Measurements from ENCODE around the gene MDN1.
"Not testable (repeated sequence)": the region's sequence is repeated elsewhere in the genome, so short reads cannot be mapped to it uniquely, and the experiment has no call there.

The MDN1 gene

DNA sequence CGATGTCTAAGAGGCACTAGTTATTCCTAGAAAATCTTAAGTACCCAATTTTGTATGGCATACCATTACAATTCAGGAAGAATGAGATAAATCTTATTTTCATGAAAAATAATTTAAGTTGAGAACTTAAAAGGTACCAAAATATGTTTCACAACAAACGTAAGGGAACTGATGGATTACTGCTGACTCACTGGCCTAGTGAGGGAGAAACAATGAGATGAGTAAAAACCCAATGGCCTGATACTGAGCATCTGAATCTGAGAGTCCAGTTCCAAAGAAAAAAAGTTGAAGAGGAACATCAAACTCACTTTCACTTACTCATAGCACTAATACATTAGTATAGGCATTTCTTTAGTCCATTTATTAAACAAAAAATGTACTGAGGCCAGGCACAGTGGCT, 56.0 kb downstream of the MDN1 start:
- DNase-seq (ENCODE audit: low read depth in 2 of 2): no peak

DNA sequence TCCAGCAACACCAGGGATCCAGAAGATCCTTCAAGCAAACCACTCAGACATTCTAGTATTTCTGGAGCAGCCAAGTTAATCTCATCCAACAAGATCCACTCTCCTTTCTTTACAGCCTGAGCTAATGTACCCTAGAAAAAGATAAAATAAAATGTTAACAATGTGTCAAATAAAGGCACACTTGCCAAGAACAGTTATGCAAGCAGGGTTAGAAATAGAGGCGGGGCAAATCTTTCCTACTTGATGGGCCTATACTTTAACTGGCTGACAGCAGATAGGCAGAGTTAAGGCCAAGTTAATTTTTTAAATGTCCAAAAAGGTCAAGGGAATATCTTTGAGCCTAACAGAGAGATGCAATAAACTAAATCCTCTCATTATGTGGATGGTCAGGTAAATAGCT, 60.8 kb downstream of the MDN1 start:
- DNase-seq (ENCODE audit: low read depth in 2 of 2): no peak

DNA sequence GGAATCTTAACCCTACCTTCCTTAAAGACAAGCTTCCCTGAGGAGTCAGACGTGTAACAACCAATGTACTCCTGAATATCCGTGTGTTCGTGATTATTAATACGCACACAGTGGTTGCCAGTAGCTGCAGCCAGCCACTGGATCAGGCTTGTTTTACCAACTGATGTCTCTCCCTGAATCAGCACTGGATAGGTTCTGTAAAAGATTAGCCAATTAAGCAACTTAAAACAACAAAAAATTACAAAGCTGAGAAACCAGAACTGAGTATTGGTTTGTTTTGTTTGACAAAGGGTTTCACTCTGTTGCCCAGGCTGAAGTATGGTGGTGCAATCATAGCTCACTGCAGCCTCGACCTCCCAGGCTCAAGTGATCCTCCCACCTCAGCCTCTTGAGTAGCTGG, 69.3 kb downstream of the MDN1 start:
- DNase-seq (ENCODE audit: low read depth in 2 of 2): no peak

DNA sequence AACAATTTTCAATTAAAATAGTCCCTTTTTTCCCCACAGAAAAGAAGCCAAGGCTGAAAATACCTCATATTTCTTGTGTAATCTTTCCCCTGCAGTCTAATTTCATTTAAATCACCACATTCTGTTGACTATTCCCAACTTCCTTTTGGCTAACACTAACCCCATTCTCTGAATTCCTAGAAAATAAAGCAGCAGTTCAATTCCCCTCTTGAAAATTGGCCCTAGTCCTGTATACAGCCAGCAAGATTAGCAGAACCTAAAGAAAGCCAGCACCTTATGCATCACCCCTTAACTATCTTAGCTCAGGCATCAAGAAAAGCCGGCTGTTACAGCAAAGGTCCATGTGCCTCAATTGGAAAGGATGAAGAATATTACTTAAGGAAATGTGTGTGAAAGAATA, 69.7 kb downstream of the MDN1 start:
- no peak for DNase-seq (ENCODE audit: low read depth in 2 of 2)

DNA sequence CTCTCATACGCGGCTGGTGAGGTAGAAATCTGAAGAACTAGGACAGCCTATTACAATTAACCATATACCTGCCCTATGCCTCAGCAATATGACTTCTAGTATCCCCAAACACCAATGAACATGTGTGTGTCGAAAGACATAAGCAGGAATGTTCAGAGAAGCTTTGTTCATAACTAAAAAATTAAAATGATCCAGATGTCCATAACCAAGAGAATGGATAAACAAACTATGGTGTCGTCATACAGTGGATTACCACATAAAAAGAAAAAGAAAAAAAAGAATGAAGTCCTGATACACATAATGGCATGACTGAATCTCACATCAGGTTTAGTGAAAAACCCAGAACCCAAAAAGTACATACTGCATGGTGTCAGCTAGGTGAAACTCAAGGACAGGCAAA, 73.9 kb downstream of the MDN1 start:
- no peak for DNase-seq (ENCODE audit: low read depth in 2 of 2)

DNA sequence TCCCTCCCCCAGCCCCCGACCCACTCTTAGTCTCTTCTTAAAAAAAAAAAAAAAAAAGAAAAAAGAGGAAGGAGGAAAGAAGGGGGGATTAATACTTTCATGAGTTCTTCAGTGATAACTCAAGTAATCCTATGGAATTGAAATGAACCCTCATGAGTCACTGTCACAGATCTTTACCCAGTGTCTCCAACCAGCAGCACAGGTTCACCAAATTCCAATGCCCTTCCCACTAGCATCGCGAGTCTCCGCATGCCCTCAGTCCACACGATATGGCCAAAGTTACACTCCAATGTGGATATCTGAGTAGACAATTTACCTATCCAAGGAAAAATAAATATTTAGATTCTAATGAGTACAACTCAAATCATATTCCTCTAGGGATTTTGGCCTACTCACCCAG, 74.5 kb downstream of the MDN1 start:
- DNase-seq (ENCODE audit: low read depth in 2 of 2): no peak

DNA sequence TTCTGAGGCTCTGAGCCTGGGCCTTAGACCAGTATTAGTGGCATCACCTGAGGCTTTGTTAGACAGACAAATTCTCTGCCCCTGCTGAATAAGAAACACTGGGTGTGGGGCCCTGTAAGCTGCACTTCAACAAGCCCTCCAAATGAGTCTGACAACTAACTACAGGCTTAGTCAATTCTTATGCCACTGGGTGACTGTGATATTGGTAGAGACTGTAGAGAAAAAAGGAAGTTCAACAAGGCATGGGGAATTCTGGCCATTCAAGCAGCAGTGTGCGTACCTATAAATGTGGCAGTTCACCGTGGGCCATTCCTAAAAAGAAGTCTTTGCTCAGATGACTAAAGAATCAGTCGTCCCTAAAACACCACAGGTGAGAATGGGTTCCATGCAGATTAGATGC, 82.7 kb downstream of the MDN1 start:
- DNase-seq (ENCODE audit: low read depth in 2 of 2): no peak

DNA sequence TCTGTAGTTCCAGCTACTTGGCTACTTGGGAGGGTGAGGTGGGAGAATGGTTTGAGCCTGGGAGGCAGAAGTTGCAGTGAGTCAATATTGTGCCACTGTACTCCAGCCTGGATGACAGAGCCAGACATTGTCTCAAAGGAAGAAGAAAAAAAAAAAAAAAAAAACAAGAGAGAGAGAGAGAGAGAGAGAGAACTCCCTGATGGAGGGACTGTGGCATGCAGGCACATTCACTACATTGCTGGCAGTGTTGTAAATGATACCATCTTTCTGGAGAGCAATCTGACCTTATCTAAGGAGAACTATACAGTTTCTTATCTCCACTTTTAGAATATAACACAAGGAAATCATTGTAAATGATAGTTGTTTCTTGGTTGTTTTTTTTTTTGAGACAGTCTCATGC, 85.1 kb downstream of the MDN1 start:
- no peak for DNase-seq (ENCODE audit: low read depth in 2 of 2)

DNA sequence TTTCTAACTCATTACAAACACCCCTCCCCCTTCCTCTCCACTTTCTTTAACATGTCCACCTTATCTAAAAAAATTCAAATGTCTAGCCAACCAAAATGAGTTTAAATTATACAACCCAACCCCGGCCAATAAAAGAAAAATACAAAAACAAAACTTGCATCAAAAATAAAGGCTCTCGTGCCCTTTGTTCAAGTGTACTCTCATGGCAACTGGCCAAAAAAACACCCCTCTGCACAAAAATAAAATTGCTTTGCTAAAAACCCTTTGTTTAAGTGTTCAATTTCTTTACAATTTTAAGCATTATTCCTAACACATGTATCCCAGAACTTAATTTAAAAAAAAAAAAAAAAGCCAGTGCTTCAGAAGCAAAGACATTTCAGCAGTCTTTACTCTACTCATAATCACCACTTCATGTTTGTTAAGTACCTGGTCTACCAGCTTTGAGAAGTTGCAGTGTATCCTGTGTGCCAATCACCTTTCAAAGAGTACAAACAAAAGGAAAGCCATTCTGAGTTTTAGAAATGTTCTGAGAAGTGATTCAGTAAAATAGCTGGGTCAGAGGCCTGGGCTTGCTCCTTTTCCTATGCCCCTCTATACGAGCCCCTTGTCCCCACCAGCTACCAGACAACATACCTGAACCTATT, 87.5 kb downstream of the MDN1 start:
- no peak for DNase-seq (ENCODE audit: low read depth in 2 of 2)

DNA sequence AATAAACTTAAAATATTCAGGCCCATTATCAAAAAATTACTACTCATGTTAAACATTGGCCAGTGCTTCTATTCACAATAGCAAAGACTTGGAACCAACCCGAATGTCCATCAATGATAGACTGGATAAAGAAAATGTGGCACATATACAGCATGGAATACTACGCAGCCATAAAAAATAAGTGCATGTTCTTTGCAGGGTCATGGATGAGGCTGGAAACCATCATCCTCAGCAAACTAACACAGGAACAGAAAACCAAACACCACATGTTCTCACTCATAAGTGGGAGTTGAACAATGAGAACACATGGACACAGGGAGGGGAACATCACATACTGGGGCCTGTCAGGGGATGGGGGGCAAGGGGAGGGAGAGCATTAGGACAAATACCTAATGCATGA, 88.3 kb downstream of the MDN1 start:
- not testable (repeated sequence) for DNase-seq (ENCODE audit: low read depth in 2 of 2)

DNA sequence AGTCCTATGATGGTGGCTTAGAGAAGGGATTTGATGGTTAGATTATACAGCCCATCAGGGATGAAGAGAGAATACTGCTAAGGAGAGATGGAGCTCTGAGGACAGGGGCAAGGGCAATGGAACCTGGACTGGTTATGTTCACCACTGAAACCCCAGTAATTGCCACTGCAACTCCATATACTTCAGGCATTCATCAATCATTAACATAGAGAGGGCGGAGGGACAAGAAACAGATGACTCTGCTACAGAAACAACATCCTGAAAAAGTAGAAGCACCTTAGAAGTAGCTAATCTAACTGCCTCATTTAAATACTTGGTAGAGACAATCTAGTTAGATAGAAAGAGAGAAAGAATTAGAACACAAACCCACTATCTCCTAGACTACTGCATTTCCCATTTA, 89.8 kb downstream of the MDN1 start:
- no peak for DNase-seq (ENCODE audit: low read depth in 2 of 2)

DNA sequence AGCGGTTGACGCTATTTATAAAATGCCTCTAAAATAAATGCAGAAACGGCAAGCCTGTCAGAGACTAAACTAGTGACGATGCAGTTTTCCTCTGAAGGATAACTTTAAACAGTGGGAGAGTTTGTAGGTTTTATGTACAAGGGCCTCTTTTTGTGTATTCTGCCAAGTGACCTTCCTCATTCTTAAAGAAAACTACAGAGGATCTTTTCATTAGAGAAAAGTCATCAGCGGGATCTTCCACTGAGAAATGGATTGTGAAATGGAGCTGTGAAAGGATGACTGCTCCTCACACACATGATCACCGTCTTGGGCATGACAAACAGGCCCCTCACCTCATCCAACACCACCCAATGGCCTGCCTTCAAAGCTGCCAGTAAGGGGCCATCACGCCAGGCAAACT, 92.1 kb downstream of the MDN1 start:
- DNase-seq (ENCODE audit: low read depth in 2 of 2): no peak

DNA sequence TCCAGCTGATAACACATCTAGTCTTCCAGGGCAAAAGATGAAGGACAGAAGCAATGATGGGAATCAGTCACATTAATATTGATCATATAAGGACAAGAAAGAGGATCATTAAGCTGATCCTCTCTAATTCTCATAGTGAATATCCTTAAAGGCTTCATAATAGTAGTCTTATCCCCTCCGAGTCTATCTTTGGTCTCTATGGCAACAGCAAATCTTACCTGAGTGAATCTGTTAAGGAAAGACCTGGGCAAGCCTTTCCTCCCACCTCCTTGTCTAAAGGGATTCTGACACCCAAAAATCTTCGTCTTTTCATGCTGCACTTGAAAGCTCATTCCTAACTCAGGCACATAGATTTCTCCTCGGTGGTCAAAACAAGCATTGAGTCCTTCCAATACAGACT, 94.6 kb downstream of the MDN1 start:
- DNase-seq (ENCODE audit: low read depth in 2 of 2): no peak

DNA sequence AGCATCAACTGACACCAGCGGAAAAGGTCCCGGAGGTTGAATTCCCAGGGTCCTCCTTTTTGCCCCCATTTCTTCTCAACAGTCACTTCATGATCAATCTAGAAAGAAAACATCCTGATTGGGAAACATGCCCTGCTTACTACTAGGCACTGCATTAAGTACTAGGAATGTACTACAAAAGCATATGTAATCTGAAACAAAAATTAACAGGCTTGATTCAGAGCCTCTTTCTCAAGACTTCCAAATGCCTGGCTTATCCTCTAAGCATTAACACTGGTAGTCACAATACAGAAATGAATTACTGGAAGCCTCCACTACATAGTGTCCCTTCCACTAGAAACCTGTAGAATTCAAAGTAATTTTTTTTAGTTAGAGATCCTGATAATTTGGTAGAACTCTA, 96.5 kb downstream of the MDN1 start:
- DNase-seq (ENCODE audit: low read depth in 2 of 2): no peak

DNA sequence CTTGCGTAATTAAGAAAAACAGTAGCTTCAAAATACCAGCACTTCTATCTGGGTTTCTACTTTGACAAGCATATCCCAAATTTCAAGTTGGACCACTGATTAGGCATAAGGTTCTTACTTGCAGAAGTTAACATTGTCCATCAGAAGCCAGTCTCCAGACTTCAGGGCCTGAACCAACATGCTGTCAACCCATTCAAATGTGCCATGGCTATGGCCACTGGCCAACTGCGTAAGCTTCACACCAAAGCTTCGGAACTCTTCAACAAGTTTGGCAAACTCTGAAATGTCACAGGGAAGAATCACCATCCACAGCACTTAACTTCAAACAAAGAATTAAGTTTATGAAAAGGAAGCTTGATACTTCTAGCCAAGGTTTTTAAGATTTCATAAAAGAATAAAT, 103.1 kb downstream of the MDN1 start:
- no peak for DNase-seq (ENCODE audit: low read depth in 2 of 2)

DNA sequence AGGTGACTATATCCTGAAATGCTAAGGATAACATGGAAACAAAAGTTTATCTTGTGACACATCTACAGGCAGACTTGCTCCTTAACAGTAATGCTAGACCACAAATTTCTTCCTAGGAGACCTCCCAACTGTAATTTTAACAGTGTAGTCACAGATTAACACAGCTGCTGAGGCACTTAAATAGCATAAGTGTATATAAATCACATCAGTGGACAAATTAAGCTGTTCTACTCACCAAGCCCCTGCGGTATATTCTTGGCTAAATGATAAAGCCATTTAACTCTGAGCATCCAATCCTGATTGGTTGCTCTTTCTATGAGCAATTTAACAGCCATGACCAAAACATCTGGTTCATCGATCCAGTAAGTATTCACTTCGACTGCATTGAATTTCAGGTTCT, 107.8 kb downstream of the MDN1 start:
- no peak for DNase-seq (ENCODE audit: low read depth in 2 of 2)

DNA sequence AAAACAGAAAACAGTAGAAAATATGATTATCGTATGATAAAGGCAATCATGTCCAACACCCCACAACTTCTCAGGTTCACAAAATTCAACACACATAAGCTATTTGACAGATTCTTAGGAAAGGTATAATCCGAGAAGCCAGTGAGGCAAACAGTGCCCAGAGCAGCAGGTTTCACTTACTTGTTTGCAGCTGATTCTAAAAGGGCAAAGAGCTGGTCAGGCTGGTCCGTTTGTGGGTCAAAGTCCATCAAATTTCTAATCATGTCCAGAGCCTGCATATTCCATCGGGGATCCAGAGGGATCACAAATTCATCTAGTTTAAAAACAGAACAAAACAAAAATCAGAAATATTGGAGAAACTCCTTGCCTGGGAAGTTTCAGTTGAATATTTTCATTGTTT, 111.3 kb downstream of the MDN1 start:
- DNase-seq (ENCODE audit: low read depth in 2 of 2): no peak

DNA sequence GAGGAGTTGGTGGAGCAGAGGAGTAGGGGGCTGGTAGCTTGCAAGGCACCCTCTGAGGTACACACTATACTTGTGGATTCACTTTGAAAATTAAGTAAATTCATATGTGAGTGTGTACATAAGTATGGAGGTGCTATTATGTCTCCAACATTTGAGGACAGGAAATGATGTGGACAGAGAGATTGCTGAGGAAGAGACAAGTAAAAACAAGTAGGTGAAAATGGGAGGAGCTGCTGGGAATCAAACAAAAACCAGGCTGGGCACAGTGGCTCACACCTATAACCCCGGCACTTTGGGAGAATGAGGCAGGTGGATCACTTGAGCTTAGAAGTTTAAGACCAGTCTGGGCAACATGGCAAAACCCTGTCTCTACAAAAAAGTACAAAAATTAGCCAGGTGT, 111.8 kb downstream of the MDN1 start:
- no peak for DNase-seq (ENCODE audit: low read depth in 2 of 2)

DNA sequence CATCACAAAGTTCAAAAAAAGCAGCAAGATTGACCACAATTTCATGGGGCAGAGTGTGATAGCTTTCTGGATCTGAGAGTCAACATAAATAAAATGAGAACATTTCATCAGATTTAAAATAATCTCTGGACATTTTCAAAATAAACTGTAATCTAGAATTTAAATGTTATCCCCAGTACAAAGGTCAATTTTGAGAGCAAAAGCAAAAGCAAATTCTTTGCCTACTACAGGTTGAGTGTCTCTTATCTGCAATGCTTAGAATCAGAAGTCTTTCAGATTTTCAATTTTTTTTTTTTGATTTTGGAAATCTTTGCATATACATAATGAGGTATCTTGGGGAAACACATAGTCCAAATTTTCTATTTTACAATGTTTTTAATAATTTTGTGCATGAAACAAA, 113.5 kb downstream of the MDN1 start:
- DNase-seq (ENCODE audit: low read depth in 2 of 2): no peak

DNA sequence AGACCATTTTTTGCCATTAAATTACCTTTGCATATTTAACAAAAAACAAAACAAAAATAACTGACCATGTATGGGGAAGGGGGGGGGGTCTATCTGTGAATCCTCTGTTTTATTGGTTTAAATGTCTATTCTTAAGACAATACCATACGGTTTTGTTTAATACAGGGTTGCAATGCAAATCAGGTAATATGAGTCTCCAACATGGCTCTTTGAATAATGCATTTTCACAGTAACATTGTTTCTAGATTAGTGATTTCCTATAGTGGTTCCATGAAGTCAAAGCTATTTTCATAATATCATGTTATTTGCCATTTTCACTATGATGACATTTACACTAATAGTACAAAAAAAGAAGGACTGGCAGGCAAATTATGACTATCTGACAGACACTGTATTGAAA, 116.3 kb downstream of the MDN1 start:
- no peak for DNase-seq (ENCODE audit: low read depth in 2 of 2)

DNA sequence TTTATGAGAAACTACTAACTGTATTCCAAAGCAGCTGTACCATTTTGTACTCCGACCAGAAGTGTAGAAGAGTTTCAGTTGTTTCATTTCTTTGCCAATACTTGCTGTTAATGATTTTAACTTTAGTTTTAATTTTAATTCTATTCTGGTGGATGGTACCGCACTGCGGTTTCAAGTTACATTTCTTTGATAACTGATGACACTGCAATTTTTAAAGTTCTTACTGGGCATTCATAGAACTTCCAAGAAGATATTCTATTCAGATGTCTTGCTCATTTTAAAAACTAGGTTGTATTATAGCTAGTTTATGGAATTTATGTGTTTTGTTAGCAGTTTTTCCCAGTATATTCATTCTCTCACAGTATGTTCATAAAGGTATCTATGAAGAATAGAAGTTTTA, 117.2 kb downstream of the MDN1 start:
- DNase-seq (ENCODE audit: low read depth in 2 of 2): no peak

DNA sequence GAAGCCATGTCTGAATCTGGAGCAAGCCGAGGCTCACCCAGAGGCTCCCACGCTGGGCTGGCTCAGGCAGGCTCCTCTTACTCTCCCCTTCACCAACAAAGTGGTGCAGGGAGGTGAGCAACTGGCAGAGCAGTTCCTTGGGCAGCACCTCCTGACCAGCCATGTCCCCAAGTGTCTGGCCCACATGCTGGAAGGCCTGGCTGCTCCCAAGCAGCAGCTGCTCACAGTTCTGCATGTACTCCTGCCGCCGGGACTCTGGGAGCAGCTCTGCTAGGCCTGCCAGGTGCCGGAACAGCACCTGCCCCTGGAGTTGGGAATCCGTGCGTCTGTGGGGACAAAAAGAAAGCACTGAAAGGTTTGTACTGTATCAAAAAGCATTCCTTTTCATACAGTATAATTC, 123.9 kb downstream of the MDN1 start:
- DNase-seq (ENCODE audit: low read depth in 2 of 2): no peak

DNA sequence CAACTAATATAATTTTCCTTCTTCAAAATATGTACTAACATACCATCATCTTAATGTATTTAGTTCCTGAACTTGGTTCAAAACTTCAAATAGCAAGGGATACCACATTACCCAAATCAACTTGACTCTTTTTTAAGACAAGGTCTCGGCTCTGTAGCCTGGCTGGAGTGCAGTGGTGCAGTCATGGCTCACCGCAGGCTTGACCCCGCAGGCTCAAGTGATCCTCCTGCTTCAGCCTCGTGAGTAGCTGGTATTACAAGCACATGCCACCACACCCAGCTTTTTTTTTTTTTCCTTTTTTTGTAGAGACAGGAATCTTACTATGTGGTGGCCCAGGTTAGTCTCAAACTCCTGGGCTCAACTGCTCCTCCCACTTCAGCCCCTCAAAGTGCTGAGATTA, 125.2 kb downstream of the MDN1 start:
- DNase-seq (ENCODE audit: low read depth in 2 of 2): no peak

DNA sequence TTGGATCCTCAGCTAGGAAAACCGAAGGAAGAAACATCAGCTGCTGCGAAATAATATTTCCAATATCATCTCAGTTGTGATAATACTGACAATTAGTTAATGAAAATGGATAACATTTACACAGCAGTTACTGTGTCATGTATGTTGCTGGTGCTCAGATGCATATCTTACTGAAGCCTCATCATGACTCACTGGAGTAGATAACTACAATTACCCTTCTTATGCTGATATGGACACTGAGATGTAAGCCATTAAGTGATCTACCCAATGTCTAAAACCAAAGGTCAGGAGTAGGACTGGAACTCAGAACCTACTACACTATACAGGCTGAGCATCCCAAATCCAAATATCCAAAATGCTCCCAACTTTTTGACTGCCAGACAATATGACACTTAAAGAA, 126.4 kb downstream of the MDN1 start:
- no peak for DNase-seq (ENCODE audit: low read depth in 2 of 2)

DNA sequence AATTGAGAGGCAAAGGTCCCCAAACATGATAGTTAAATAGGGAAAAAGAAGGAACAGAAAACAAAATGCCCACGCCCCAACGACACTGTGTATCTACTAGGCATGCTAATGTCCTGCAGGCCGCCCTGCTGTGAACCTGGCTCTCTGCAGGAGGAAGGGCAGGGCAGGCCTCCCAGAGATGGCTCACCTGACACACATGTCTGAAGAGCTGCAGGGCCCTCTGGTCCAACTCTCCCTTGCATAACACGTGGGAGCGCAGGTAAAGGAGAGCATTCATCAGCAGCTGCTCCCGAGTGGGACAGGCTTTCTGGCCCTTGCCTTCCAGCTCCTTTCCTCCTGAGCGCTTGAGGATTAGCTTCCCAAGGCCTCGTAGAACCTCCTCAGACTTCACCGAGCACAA, 127.3 kb downstream of the MDN1 start:
- DNase-seq (ENCODE audit: low read depth in 2 of 2): no peak

Measured in activated CD4-positive, alpha-beta T cell treated with anti-CD3 and anti-CD28 coated beads for 24 hours (primary cell).